GM12873 (cell line): Measurements from ENCODE around the gene WDR73.

ENCODE experiments used
- TF ChIP-seq, protein P1 (sequence below): IDR thresholded peaks from 2 replicates; pipeline ENCODE4 v1.5.1; 2012; ENCODE audit warnings: low read depth, mild to moderate bottlenecking, moderate library complexity, low read length, control low read depth; ENCODE audit not compliant: insufficient read depth; ENCODE audit errors: missing control alignments

WDR73 gene

DNA sequence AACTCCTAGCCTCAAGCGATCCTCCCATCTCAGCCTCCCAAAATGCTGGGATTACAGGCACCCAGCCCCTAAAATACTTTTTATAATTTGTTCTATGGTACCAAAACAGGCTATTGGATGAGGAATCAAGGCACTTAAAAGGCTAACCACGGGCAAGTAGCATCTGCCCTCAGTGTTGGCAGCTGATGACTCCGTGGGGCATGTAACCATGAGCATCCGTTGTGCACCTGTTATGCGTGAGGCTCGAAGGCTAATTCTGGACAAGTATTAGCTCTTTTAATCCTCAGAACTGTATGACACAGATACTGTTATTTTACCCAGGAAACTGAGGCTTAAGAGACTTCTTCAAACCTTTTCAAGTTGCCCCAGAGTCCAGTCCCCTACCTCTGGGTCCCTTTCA is 10.2 kb downstream of the WDR73 start:
- TF ChIP-seq, protein P1, sequence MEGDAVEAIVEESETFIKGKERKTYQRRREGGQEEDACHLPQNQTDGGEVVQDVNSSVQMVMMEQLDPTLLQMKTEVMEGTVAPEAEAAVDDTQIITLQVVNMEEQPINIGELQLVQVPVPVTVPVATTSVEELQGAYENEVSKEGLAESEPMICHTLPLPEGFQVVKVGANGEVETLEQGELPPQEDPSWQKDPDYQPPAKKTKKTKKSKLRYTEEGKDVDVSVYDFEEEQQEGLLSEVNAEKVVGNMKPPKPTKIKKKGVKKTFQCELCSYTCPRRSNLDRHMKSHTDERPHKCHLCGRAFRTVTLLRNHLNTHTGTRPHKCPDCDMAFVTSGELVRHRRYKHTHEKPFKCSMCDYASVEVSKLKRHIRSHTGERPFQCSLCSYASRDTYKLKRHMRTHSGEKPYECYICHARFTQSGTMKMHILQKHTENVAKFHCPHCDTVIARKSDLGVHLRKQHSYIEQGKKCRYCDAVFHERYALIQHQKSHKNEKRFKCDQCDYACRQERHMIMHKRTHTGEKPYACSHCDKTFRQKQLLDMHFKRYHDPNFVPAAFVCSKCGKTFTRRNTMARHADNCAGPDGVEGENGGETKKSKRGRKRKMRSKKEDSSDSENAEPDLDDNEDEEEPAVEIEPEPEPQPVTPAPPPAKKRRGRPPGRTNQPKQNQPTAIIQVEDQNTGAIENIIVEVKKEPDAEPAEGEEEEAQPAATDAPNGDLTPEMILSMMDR, result no peak

DNA sequence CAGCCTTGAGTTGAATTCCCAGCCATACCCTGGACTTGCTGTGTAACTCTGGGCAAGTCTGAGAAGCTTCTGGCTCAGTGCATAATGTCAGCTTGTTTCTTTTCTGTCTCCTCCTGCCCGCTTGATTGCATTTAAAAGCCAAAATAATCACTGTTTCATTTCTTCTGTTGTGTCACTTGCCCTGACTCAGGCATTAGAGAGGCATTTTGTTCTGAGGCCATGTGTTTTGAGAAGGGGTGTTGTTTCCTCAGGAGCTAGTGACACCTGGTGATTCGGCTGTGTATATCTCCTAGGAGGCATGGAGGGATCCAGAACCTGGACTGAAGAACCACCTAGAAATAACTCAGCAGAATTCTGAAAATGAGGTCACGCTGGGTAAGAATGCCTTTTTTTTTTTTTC is 16.0 kb downstream of the WDR73 start:
- TF ChIP-seq, protein P1, result no peak

DNA sequence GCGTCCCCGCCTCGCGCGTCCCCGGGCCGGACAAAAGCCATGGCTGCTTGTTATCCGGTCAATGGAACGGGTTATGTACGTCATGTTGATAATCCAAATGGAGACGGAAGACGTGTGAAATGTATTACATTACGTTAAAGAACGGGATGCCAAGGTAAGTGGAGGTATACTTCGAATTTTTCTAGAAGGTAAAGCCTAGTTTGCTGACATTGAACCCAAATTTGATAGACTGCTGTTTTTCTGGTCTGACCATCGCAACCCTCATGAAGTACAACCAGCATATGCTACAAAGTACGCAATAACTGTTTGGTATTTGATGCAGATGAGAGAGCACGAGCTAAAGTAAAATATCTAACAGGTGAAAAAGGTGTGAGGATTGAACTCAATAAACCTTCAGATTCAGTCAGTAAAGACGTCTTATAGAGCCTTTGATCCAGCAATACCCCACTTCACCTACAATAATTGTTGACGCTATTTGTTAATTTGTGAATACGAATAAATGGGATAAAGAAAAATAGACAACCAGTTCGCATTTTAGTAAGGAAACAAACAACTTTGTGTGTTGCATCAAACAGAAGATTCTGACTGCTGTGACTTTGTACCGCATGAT is 19.8 kb downstream of the WDR73 start:
- TF ChIP-seq, protein P1, result no peak

DNA sequence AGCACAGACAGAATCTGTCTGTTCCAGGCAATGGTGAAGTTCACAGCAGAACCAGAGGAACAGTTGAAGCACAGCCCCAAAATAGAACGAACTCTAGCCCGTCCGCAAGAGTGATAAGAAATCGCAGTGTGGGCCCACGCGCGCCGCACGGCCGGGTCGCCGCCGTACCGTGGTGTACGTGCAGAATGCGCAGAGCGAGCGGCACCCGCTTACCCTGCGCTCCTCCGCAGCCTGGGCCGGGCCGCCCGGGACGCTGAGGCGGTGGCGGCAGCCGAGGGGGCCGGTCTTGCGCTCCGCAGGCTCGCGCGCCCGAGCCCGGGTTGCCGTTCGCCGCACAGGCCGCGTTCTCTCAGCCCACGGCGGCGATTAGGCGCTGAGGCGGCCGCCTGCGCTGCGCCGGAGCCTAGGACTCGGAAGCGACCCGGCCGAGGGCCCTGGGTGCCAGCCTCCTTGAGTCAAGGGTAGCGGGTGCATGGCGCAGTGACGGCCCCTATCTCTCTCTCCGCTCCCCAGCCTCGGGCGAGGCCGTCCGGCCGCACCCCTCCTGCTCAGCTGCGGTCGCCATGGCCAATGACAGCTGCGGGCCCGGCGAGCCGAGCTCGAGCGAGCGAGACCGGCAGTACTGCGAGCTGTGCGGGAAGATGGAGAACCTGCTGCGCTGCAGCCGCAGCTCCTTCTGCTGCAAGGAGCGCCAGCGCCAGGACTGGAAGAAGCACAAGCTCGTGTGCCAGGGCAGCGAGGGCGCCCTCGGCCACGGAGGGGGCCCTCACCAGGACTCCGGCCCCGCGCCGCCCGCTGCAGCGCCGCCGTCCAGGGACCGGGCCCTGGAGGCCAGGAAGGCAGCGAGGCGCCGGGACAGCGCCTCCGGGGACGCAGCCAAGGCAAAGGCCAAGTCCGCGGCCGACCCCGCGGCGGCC is 20.5 kb downstream of the WDR73 start:
- TF ChIP-seq, protein P1, result no peak

DNA sequence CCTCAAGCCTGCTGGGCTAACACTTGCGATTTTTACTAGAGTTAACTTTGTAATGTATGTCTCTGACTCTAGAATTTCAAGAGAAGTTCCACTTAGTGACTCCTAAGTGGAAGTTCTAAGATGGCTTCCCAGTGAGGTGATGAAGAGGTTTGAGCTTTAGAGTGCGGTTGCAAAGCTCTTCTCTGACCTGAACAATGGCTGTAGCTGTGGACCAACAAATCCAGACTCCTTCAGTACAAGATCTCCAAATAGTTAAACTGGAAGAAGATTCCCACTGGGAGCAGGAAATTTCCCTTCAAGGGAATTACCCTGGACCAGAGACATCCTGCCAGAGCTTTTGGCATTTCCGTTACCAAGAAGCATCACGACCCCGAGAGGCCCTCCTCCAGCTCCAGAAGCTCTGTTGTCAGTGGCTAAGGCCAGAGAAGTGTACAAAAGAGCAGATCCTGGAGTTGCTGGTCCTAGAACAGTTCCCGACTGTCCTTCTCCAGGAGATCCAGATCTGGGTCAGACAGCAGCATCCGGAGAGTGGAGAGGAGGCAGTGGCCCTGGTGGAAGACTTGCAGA is 22.3 kb downstream of the WDR73 start:
- TF ChIP-seq, protein P1, result no peak

DNA sequence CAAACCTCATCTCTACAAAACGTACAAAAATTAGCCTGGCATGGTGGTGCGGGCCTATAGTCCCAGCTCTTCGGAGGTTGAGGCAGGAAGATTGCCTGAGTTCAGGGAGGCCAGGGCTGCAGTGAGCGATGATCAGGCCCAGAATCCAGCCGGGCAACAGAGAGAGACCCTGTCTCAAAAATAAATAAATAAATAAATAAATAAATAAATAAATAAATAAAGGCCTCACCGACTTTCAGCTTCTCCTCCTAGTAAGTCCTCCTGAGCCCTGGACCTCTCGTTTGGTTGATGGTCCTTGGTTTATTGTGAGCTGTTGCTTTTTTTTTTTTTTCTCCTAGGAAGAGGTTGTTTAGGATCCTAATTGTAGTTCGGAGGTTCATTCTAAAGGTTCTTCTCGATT is 25.1 kb downstream of the WDR73 start:
- TF ChIP-seq, protein P1, result no peak

DNA sequence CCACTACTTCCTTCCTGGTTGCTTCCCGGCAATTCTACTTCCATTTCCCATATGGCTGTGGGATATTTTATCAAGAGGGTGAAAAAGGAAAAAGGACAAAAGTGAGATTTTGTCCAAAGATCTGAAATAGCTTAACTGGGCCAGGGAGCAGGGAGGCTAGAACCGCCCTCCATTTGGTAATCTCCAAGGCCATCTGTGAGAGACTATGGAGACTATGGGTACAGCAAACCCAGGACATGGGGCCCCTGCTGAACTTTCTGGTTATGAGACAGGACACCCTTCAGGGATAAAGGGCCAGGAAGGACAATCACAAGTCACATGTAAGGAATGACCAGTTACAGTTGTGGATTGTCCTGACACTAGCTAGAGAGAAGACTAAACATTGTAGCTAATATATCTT is 29.0 kb downstream of the WDR73 start:
- TF ChIP-seq, protein P1, result no peak
